Mesenchymal stem cell (in vitro differentiated cells and primary cell): Measurements from ENCODE around the gene COMP.
A peak's percentile ranks its signal among the peaks of the same experiment; 100 is the strongest.
"Not testable (repeated sequence)": the region's sequence is repeated elsewhere in the genome, so short reads cannot be mapped to it uniquely, and the experiment has no call there.

Experiments
- DNase-seq: peaks from one replicate; pipeline ENCODE4 v3.0.0-alpha.2; 2013
- H2AFZ ChIP-seq: one replicate; pipeline ENCODE4 v1.6.1; 2013; ENCODE audit warnings: low read depth, mild to moderate bottlenecking, control low read depth, inconsistent platforms, low read length, moderate library complexity
- H2AK5ac ChIP-seq: 2 replicates; pipeline ENCODE4 v1.6.1; 2013; ENCODE audit warnings: low read length, moderate library complexity, mild to moderate bottlenecking, inconsistent platforms; ENCODE audit not compliant: severe bottlenecking
- H2BK120ac ChIP-seq: one replicate; pipeline ENCODE4 v1.6.1; 2013; ENCODE audit warnings: low read depth, mild to moderate bottlenecking, inconsistent platforms, low read length, moderate library complexity
- H2BK12ac ChIP-seq, 2 experiments: one replicate each; pipeline ENCODE4 v1.6.1; 2013; ENCODE audit warnings: inconsistent platforms in 2 of 2, low read length in 2 of 2, mild to moderate bottlenecking in 2 of 2, moderate library complexity in 2 of 2, control low read depth in 1 of 2
- H2BK15ac ChIP-seq: one replicate; pipeline ENCODE4 v1.6.1; 2013; ENCODE audit warnings: mild to moderate bottlenecking, low read depth, inconsistent platforms; ENCODE audit not compliant: poor library complexity, severe bottlenecking
- H2BK5ac ChIP-seq: 2 replicates; pipeline ENCODE4 v1.6.1; 2013; ENCODE audit warnings: low read depth, mild to moderate bottlenecking, low read length, control low read depth, inconsistent platforms; ENCODE audit not compliant: poor library complexity, severe bottlenecking
- H3K14ac ChIP-seq, 2 experiments: one replicate each; pipeline ENCODE4 v1.6.1; 2013; ENCODE audit warnings: inconsistent platforms in 2 of 2, low read length in 2 of 2, control low read depth in 1 of 2, mild to moderate bottlenecking in 1 of 2, moderate library complexity in 1 of 2
- H3K18ac ChIP-seq, 2 experiments: one replicate each; pipeline ENCODE4 v1.6.1; 2013; ENCODE audit warnings: inconsistent platforms in 2 of 2, low read length in 2 of 2, control low read depth in 1 of 2, low read depth in 1 of 2, mild to moderate bottlenecking in 1 of 2
- H3K23ac ChIP-seq, 2 experiments: one replicate each; pipeline ENCODE4 v1.6.1; 2013; ENCODE audit warnings: inconsistent platforms in 2 of 2, low read length in 2 of 2, mild to moderate bottlenecking in 2 of 2, moderate library complexity in 2 of 2, control low read depth in 1 of 2
- H3K27ac ChIP-seq: 2 replicates; pipeline ENCODE4 v1.5.1; 2013; ENCODE audit warnings: mild to moderate bottlenecking, moderate library complexity, low read length, control low read depth, inconsistent platforms; ENCODE audit not compliant: poor library complexity, severe bottlenecking
- H3K27me3 ChIP-seq, 2 experiments: 2 replicates each; pipeline versions ENCODE4 v1.6.1 to v1.7.0; 2013; ENCODE audit warnings: low read length in 2 of 2, mild to moderate bottlenecking in 2 of 2, moderate library complexity in 2 of 2, control low read depth in 1 of 2, inconsistent platforms in 1 of 2; ENCODE audit not compliant: control insufficient read depth in 1 of 2, insufficient read depth in 1 of 2
- H3K36me3 ChIP-seq, 2 experiments: 2 replicates each; pipeline versions ENCODE4 v1.6.1 to v1.7.0; 2013; ENCODE audit warnings: low read length in 2 of 2, control low read depth in 1 of 2, inconsistent platforms in 1 of 2, low read depth in 1 of 2, mild to moderate bottlenecking in 1 of 2; ENCODE audit not compliant: insufficient read depth in 2 of 2, control insufficient read depth in 1 of 2
- H3K4ac ChIP-seq, 2 experiments: one replicate each; pipeline ENCODE4 v1.6.1; 2013; ENCODE audit warnings: inconsistent platforms in 2 of 2, low read length in 2 of 2, mild to moderate bottlenecking in 2 of 2, moderate library complexity in 2 of 2, control low read depth in 1 of 2, low read depth in 1 of 2
- H3K4me1 ChIP-seq: 2 replicates; pipeline ENCODE4 v1.6.1; 2013; ENCODE audit warnings: low read depth, low read length, control low read depth; ENCODE audit not compliant: control insufficient read depth, insufficient read depth
- H3K4me2 ChIP-seq: 2 replicates; pipeline ENCODE4 v1.6.1; 2013; ENCODE audit warnings: low read length, mild to moderate bottlenecking, inconsistent platforms; ENCODE audit not compliant: poor library complexity, severe bottlenecking
- H3K4me3 ChIP-seq, 2 experiments: 2 replicates each; pipeline versions ENCODE4 v1.5.1 to v1.7.0; 2013; ENCODE audit warnings: low read length in 2 of 2, mild to moderate bottlenecking in 2 of 2, control low read depth in 1 of 2, low read depth in 1 of 2; ENCODE audit not compliant: insufficient read depth in 1 of 2
- H3K79me1 ChIP-seq: replicated peaks from 2 replicates; pipeline ENCODE4 v1.6.1; 2013; ENCODE audit warnings: mild to moderate bottlenecking, control low read depth, low read length, inconsistent platforms; ENCODE audit not compliant: poor library complexity, severe bottlenecking
- H3K9ac ChIP-seq: 2 replicates; pipeline ENCODE4 v1.7.0; 2013; ENCODE audit warnings: mild to moderate bottlenecking, low read length, moderate library complexity
- H3K9me3 ChIP-seq: 2 replicates; pipeline ENCODE4 v1.7.0; 2013; ENCODE audit warnings: mild to moderate bottlenecking, low read length; ENCODE audit not compliant: control insufficient read depth
- H4K8ac ChIP-seq: one replicate; pipeline ENCODE4 v1.6.1; 2013; ENCODE audit warnings: inconsistent platforms, mild to moderate bottlenecking, low read length, moderate library complexity
- H4K91ac ChIP-seq: one replicate; pipeline ENCODE4 v1.6.1; 2013; ENCODE audit warnings: mild to moderate bottlenecking, low read length, inconsistent platforms
- WGBS: methylation state at CpG from one replicate; pipeline ENCODE4 v1.1.7; 2013; ENCODE audit warnings: mixed read lengths; 5-methylcytosine and 5-hydroxymethylcytosine counted together

COMP gene

GRCh38 chr19:18733762-18734332 is 57.3 kb downstream of the COMP start:
- H3K4me3 ChIP-seq, H3K9ac ChIP-seq, H2BK15ac ChIP-seq, H3K27me3 ChIP-seq, H3K27ac ChIP-seq, H3K4ac ChIP-seq, H2BK12ac ChIP-seq, H3K4me2 ChIP-seq, H2AK5ac ChIP-seq, H2BK5ac ChIP-seq, H2BK120ac ChIP-seq, H3K23ac ChIP-seq, H4K8ac ChIP-seq, H4K91ac ChIP-seq, H3K9me3 ChIP-seq, H2AFZ ChIP-seq, H3K14ac ChIP-seq, H3K18ac ChIP-seq: not testable (repeated sequence)
- peaks cover 0 to 28% of the 10 kb centered on the region in 2 experiments for H3K36me3 ChIP-seq
- 77% methylated on average over 11 of the region's 11 CpGs for WGBS
- peaks cover 24% of the 10 kb centered on the region for H3K79me1 ChIP-seq
- peaks cover 24% of the 10 kb centered on the region for H3K4me1 ChIP-seq
- DNase-seq, result peak; percentile 18

- H3K79me1 ChIP-seq, result peaks cover 23% of the 10 kb centered on the region
- DNase-seq, result peak; percentile 92
- H3K36me3 ChIP-seq, result peaks cover 0 to 28% of the 10 kb centered on the region in 2 experiments
- H3K18ac ChIP-seq, result no peak overlapping the region
- no peak overlapping the region for H3K4me3 ChIP-seq
- H4K91ac ChIP-seq, result no peak overlapping the region
- H3K9ac ChIP-seq, result peak overlapping the region; percentile 9
- no peak overlapping the region for H3K4ac ChIP-seq
- 30% methylated on average over 5 of the region's 11 CpGs for WGBS
- no peaks in the 10 kb centered on the region for H3K27me3 ChIP-seq
- peaks cover 22% of the 10 kb centered on the region for H3K4me1 ChIP-seq
- H2BK12ac ChIP-seq, result no peak overlapping the region
- H2BK5ac ChIP-seq, result no peak overlapping the region
- no peak overlapping the region for H3K27ac ChIP-seq
- no peaks in the 10 kb centered on the region for H3K9me3 ChIP-seq
- H3K23ac ChIP-seq, result no peak overlapping the region
- H2AK5ac ChIP-seq, result no peak overlapping the region
- H2AFZ ChIP-seq, result no peak overlapping the region
- no peak overlapping the region for H3K4me2 ChIP-seq
- no peak overlapping the region for H2BK15ac ChIP-seq
- H2BK120ac ChIP-seq, result no peak overlapping the region
- H3K14ac ChIP-seq, result no peak overlapping the region
- H4K8ac ChIP-seq, result no peak overlapping the region
Measured at GRCh38 chr19:18733196-18733647, 57.9 kb downstream of the COMP start.
